K562 (cell line): ENCODE data around the gene PODXL. TPM values are rescaled to one million over a fixed set of nuclear protein-coding genes. Genes with fewer than 3 reads are reported as not detected.

Experiments
- ATAC-seq: fragments of 200-7000 bp; cut with Tn5 transposase; 3 replicates; pipeline ENCODE4 v1.9.1; 2020; ENCODE audit warnings: moderate library complexity
- BruUV-seq: library from RNA; stranded (reverse); fragments of 400-500 nt; replicated peaks from 2 replicates; lab custom pipeline; 2021; lab: Mats Ljungman, UMichigan
- CTCF ChIA-PET: fragments of 300-600 bp; formaldehyde crosslinking; extraction: SDS; loops from one replicate; lab custom pipeline; 2021; ENCODE audit warnings: low intra/inter-chr PET ratio; lab: Yijun Ruan, JAX
- POLR2A ChIA-PET: fragments of 300-600, 350-650 bp; sonication (Branson Sonifier 250); formaldehyde crosslinking; extraction: SDS; loops from one replicate; lab custom pipeline; 2021; ENCODE audit warnings: antibody characterized with exemption, inconsistent platforms; lab: Yijun Ruan, JAX
- DNase-seq, 4 experiments: peaks; one replicate each; pipeline versions ENCODE4 v3.0.0 to v3.0.0-alpha.2; 2011 to 2018; ENCODE audit warnings: low spot score in 3 of 4, mixed read lengths in 3 of 4; ENCODE audit errors: extremely low read depth in 1 of 4
- FAIRE-seq: peaks from 2 replicates; lab custom pipeline; 2011; peaks lifted over from hg19 to GRCh38; lab: Jason Lieb, UNC
- H2AFZ ChIP-seq: 2 replicates; pipeline ENCODE4 v1.6.0; 2011; ENCODE audit warnings: low read depth, low read length, control low read depth, inconsistent platforms
- H3K27ac ChIP-seq: fragments of 200-600 bp; 3 replicates; pipeline ENCODE4 v1.8.0; 2011; ENCODE audit warnings: low read depth, mild to moderate bottlenecking, control low read depth, inconsistent platforms, low read length, moderate library complexity, mixed read lengths; ENCODE audit errors: extremely low read depth
- H3K27me3 ChIP-seq, 2 experiments: fragments of 300-600 bp in 1 of 2; 2 replicates in 1 of 2; 3 replicates in 1 of 2; pipeline versions ENCODE4 v1.6.0 to v1.8.0; 2011; ENCODE audit warnings: inconsistent platforms in 2 of 2, low read length in 2 of 2, mild to moderate bottlenecking in 1 of 2, mixed read lengths in 1 of 2, moderate library complexity in 1 of 2; ENCODE audit not compliant: control insufficient read depth in 2 of 2, insufficient read depth in 2 of 2
- H3K36me3 ChIP-seq: fragments of 300-600 bp; 3 replicates; pipeline ENCODE4 v1.8.0; 2011; ENCODE audit warnings: mild to moderate bottlenecking, low read length, inconsistent platforms; ENCODE audit not compliant: control insufficient read depth, insufficient read depth
- H3K4me1 ChIP-seq, 2 experiments: fragments of 200-600 bp in 1 of 2; replicated peaks in 1 of 2; 2 replicates in 1 of 2; 3 replicates in 1 of 2; pipeline versions ENCODE4 v1.5.1 to v1.8.0; 2011; ENCODE audit warnings: inconsistent platforms in 2 of 2, low read length in 2 of 2, mild to moderate bottlenecking in 1 of 2, mixed read lengths in 1 of 2, moderate library complexity in 1 of 2; ENCODE audit not compliant: control insufficient read depth in 2 of 2, insufficient read depth in 2 of 2
- H3K4me2 ChIP-seq: 2 replicates; pipeline ENCODE4 v1.6.1; 2011; ENCODE audit warnings: low read length, control low read depth, inconsistent platforms, mixed read lengths; ENCODE audit not compliant: insufficient read depth
- H3K4me3 ChIP-seq: fragments of 200-600 bp; sonication (generic), shearing (Covaris generic); 2 replicates; pipeline ENCODE4 v1.5.1; 2016; ENCODE audit warnings: control low read depth, inconsistent platforms
- H3K79me2 ChIP-seq: fragments of 200-600 bp; 3 replicates; pipeline ENCODE4 v1.8.0; 2011; ENCODE audit warnings: low read length, inconsistent platforms; ENCODE audit not compliant: control insufficient read depth, insufficient read depth
- H3K9ac ChIP-seq, 2 experiments: 2 replicates each; pipeline versions ENCODE4 v1.6.0 to v1.6.1; 2011; ENCODE audit warnings: low read depth in 2 of 2, low read length in 2 of 2, control low read depth in 1 of 2, inconsistent platforms in 1 of 2, mild to moderate bottlenecking in 1 of 2, mixed read lengths in 1 of 2; ENCODE audit not compliant: insufficient read depth in 1 of 2
- H3K9me1 ChIP-seq: one replicate; pipeline ENCODE4 v1.6.0; 2011; ENCODE audit warnings: inconsistent platforms, mild to moderate bottlenecking, low read length, moderate library complexity; ENCODE audit not compliant: control insufficient read depth, insufficient read depth
- H3K9me3 ChIP-seq: replicated peaks from 2 replicates; pipeline ENCODE4 v1.5.1; 2011; ENCODE audit warnings: low read depth, low read length, inconsistent platforms; ENCODE audit not compliant: control insufficient read depth, insufficient read depth
- H4K20me1 ChIP-seq: replicated peaks from 2 replicates; pipeline ENCODE4 v1.6.1; 2011; ENCODE audit warnings: low read length, inconsistent platforms, mixed read lengths; ENCODE audit not compliant: control insufficient read depth, insufficient read depth
- CBX2 ChIP-seq: fragments of 200-600 bp; sonication (generic); IDR thresholded peaks from one replicate; pipeline ENCODE4 v1.6.1; 2012; ENCODE audit warnings: mild to moderate bottlenecking, low read length, inconsistent platforms; ENCODE audit not compliant: insufficient read depth, poor library complexity, severe bottlenecking
- CBX8 ChIP-seq: fragments of 200-600 bp; sonication (generic); IDR thresholded peaks from 2 replicates; pipeline ENCODE4 v1.6.1; 2012; ENCODE audit warnings: borderline replicate concordance, mixed run types, low read depth, mild to moderate bottlenecking, moderate library complexity, mixed read lengths, low read length, control low read depth, inconsistent platforms; ENCODE audit not compliant: poor library complexity, severe bottlenecking; ENCODE audit errors: extremely low read depth
- E2F1 ChIP-seq: sonication (generic); formaldehyde crosslinking; IDR thresholded peaks from 2 replicates; pipeline ENCODE4 v1.8.1; 2023; ENCODE audit warnings: mild to moderate bottlenecking, missing genetic modification reagents, moderate library complexity
- EZH2 ChIP-seq: IDR thresholded peaks from 2 replicates; pipeline ENCODE4 v1.6.1; 2012; ENCODE audit warnings: low read depth, mild to moderate bottlenecking, inconsistent platforms, low read length, borderline replicate concordance
- GABPB1 ChIP-seq: sonication (generic); formaldehyde crosslinking; IDR thresholded peaks from 2 replicates; pipeline ENCODE4 v1.8.0; 2022; ENCODE audit warnings: mild to moderate bottlenecking, missing genetic modification reagents
- ID3 ChIP-seq, 2 experiments: fragments of 250-450 bp in 1 of 2; fragments of 450-650 bp in 1 of 2; sonication (Bioruptor Pico) in 1 of 2; IDR thresholded peaks; 2 replicates each; pipeline versions ENCODE4 v1.6.1 to v1.8.0; 2016 to 2021; ENCODE audit warnings: mild to moderate bottlenecking in 2 of 2, moderate library complexity in 2 of 2, missing compliant biosample characterization in 1 of 2, missing genetic modification characterization in 1 of 2
- MXI1 ChIP-seq: IDR thresholded peaks from 2 replicates; pipeline ENCODE4 v1.6.1; 2011; ENCODE audit warnings: low read depth, mild to moderate bottlenecking, improper control_type of control experiment, low read length
- NKRF ChIP-seq: fragments of 450-650 bp; IDR thresholded peaks from 2 replicates; pipeline ENCODE4 v1.6.1; 2016; ENCODE audit warnings: borderline replicate concordance
- RNF2 ChIP-seq: sonication (generic); IDR thresholded peaks from 2 replicates; pipeline ENCODE4 v1.6.1; 2016
- RUNX1 ChIP-seq: sonication (generic); IDR thresholded peaks from 2 replicates; pipeline ENCODE4 v1.6.1; 2016; ENCODE audit warnings: antibody characterized with exemption, low read depth
- TFAP4 ChIP-seq: sonication (generic); formaldehyde crosslinking; IDR thresholded peaks from 2 replicates; pipeline ENCODE4 v1.8.0; 2022; ENCODE audit warnings: missing genetic modification reagents, mild to moderate bottlenecking, moderate library complexity, borderline replicate concordance
- ZNF224 ChIP-seq: sonication (generic); formaldehyde crosslinking; IDR thresholded peaks from 2 replicates; pipeline ENCODE4 v1.8.0; 2022; ENCODE audit warnings: mild to moderate bottlenecking, missing genetic modification reagents
- WGBS: fragments of 100-300 bp; shearing (Covaris generic); methylation state at CpG from one replicate; pipeline ENCODE4 v1.1.6; 2016; ENCODE audit warnings: low coverage, mixed read lengths; ENCODE audit not compliant: insufficient coverage; ENCODE audit errors: missing lambda C conversion rate; 5-methylcytosine and 5-hydroxymethylcytosine counted together
- in situ Hi-C: fragments of 300-500 bp; cut with MboI; formaldehyde crosslinking; loops from 4 replicates; pipeline ENCODE4 v1.15.0; 2018; ENCODE audit warnings: inconsistent platforms, mixed read lengths
- intact Hi-C: fragments of 100-400 bp; cut with micrococcal nuclease; formaldehyde crosslinking; loops from 2 replicates; pipeline ENCODE4 v1.14.2; 2022
- polyA plus RNA-seq, 8 experiments: library from polyadenylated mRNA; depleted of rRNA in 4 of 8; stranded (reverse) in 5 of 8; unstranded in 3 of 8; fragments of >200 nt; fragmentation: Nextera tagmentation in 2 of 8; fragmentation: Illumina TruSeq in 1 of 8; extraction: Ambion mirVana in 2 of 8; extraction: Trizol in 1 of 8; gene quantifications; 2 replicates each; pipeline versions ENCODE4 v1.2.1 to v1.2.3, GENCODE V29; 2011 to 2014; ENCODE audit warnings: inconsistent platforms in 1 of 8, missing spikeins in 1 of 8
- total RNA-seq, 7 experiments: library from RNA; depleted of rRNA in 6 of 7; stranded (reverse); fragments of >200 nt in 6 of 7; fragmentation: Illumina TruSeq in 2 of 7; extraction: Trizol in 2 of 7; gene quantifications; 2 replicates each; pipeline versions ENCODE4 v1.2.1 to v1.2.3, GENCODE V29; 2011 to 2021; ENCODE audit warnings: low replicate concordance in 1 of 7

The PODXL gene
- total and polyA plus RNA-seq, 9 of the 15 experiments (the other 6 are each of a cell fraction or from before 2014, with no cell fraction given): 0.01 to 0.73 (median 0.07) TPM

GRCh38 chr7:131556909-131557651, 652 bp upstream of the PODXL start:
- peak overlapping the region; percentile 32; the same call in 1 of the 2 replicates for H3K4me2 ChIP-seq
- ATAC-seq: peak; percentile 15
- BruUV-seq: no TSS peak
- CTCF ChIA-PET: no interaction called here
- TF ChIP-seq EZH2 (peak; percentile 74; the same call in 1 of the 2 replicates), GABPB1 (CRISPR knock-in tag) (0 out of 2 replicates have a peak, but pooled peaks have one; percentile 32), RUNX1 (no peak), ID3 (CRISPR knock-in tag; IDR thresholded peaks at IDR 0.05) (no peak), ID3 (tag; IDR thresholded peaks at IDR 0.05) (0 out of 2 replicates have a peak, but pooled peaks have one; percentile 18), ZNF224 (CRISPR knock-in tag) (no peak), CBX2 (peak; percentile 83), RNF2 (no peak), TFAP4 (CRISPR knock-in tag) (0 out of 2 replicates have a peak, but pooled peaks have one; percentile 22), E2F1 (CRISPR knock-in tag) (no peak), NKRF (no peak), MXI1 (no peak), CBX8 (peak; percentile 43)
- TF ChIP-seq, all 486 proteins: peak for 6
- H4K20me1 ChIP-seq: peaks cover 18% of the 10 kb centered on the region
- in situ Hi-C loops: no loop called here
- peaks cover 72 to 93% of the 10 kb centered on the region in 2 experiments for H3K27me3 ChIP-seq
- DNase-seq (no peak), FAIRE-seq (peak; percentile 32)
- no peaks in the 10 kb centered on the region for H3K79me2 ChIP-seq
- POLR2A ChIA-PET: interaction anchor here (1.1 kb wide), 1 partner anchor 10 kb away, joined by 3 read pairs; no protein-coding TSS in a partner anchor
- H3K36me3 ChIP-seq: no peaks in the 10 kb centered on the region
- H2AFZ ChIP-seq: no peak overlapping the region
- no peaks in the 10 kb centered on the region for H3K9me3 ChIP-seq
- peaks cover 0 to 19% of the 10 kb centered on the region in 2 experiments; a peak in 2 of 5 replicates for H3K4me1 ChIP-seq
- no peaks in the 10 kb centered on the region for H3K9me1 ChIP-seq
- H3K9ac ChIP-seq: peak overlapping the region in 1 of 2 experiments; percentile 84; a peak in 2 of 4 replicates
- 8% methylated on average over 25 of the region's 25 CpGs for WGBS
- no peak overlapping the region for H3K27ac ChIP-seq
- intact Hi-C loops: no loop called here
- H3K4me3 ChIP-seq: peak overlapping the region; percentile 22
